ENCODE measurements around the gene RAX2.
A peak's percentile ranks its signal among the peaks of the same experiment; 100 is the strongest.
"Not testable (repeated sequence)": the region's sequence is repeated elsewhere in the genome, so short reads cannot be mapped to it uniquely, and the experiment has no call there.

RAX2 gene

DNA sequence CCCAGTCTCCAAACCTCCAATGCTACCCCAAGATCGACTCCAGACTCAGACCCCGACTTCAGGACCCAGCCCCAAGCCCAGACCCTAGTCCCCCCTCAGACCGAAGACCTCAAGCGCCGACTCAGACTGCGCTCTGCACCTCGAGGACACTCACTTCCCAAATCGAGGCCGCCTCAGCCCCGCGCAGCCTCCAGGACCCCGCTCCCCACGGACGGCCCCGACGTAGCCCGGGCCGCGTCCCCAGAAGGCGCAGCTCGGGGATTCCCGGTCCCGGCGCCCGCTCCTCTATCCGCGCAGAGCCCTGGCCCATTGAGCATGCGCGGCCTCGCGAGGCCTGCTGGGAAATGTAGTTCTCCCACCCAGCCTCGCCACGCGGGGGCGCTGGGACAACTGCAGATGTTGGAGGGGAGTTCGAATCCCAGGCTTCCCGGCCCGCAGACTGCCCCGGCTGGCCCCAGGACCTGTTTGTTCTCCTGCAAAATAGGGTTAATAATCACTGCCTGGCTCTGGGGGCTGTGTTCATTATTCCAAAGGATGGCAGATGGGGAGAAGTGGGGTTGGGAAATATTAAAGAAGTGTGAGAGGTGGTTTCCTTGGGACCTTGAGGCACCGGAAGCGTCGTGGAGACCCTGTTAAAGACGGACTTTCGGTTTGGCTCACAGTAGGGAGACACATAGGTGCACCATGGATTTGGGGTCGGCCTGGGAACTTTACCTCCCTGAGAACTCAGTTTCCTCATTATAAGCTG, 10.5 kb downstream of the RAX2 start, which contains the start of gene APBA3:
APBA3 (minus strand) TSS at position 311 of the 748 bp plus-strand sequence. CDS start 1,428 bp downstream, outside the sequence.
- no peak for FAIRE-seq
- DNase-seq (ENCODE audit: low spot score), result peak; percentile 76

DNA sequence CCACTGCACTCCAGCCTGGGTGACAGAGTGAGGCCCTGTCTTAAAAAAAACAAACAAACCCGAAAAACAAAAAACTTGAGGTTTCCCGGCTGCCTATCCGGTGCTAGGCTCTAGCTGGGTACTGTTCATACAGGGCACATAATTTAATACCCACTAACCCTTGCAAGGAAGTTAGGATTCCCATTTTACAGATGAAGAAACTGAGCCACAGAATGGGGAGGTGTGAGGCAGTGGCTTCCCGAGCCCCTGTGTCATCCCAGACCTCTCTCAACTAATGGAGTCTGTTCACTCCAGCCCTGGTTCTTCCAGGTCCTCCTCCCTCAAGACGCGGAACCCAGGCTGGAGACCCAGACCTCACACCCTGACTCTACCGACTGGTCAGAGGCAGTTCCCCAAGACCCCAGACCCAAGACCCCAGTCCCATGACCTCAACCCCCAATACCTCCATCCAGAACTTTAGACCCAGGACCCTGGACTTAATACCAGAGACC, 11.1 kb downstream of the RAX2 start:
- no peak for FAIRE-seq
- no peak for DNase-seq (ENCODE audit: low spot score)

DNA sequence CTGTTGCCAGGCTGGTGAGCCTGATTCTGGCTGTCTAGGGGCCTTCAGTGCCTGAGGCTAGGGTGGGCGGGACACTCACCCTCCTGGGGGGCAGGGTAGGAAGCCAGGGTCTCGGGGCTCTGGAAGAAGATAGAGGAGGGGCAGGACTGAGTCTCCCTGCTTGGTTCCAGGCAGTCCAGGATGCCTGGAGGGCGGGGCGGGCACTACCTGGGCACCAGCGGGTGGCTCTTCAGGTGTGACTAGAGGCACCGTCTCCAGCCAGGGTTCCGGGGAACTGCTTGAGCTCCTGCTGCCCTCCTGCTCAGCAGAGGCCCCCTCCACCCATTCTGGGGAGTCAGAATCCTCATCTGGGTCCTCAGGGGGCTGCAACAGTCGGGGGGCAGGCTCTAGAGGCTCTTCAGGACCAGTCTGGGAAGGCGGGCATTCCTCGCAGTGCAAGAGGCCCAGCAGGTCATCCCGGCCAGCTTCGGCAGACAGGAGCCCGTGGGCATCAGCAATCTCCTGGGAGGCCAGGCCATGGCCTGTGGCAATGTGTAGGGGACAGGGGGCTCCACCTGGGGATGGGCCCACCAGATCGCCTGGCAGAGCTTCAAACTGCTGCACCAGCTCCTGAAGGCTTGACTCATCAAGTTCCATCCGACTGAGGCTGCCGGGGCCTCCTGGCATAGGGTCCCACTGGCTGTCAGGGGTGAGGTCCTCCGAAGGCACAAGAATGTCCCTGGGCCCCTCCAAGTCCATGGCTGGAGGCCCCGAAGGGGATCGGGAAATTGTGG, 12.4 kb downstream of the RAX2 start:
- FAIRE-seq, result no peak
- no peak for DNase-seq (ENCODE audit: low spot score)

DNA sequence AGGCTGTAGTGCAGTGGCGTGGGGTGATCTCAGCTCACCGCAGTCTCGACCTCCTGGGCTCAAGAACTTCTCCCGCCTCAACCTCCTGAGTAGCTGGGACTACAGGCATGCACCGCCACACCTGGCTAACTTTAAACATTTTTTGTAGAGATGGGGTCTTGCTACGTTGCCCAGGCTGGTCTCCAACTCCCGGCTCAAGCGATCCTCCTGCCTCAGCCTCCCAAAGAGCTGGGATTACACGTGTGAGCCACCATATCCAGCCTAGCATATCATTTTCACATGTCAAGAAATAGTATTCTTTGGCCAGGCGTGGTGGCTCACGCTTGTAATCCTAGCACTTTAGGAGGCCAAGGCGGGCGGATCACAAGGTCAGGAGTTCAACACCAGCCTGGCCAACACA, 13.7 kb downstream of the RAX2 start:
- not testable (repeated sequence) for DNase-seq (ENCODE audit: low spot score); FAIRE-seq

DNA sequence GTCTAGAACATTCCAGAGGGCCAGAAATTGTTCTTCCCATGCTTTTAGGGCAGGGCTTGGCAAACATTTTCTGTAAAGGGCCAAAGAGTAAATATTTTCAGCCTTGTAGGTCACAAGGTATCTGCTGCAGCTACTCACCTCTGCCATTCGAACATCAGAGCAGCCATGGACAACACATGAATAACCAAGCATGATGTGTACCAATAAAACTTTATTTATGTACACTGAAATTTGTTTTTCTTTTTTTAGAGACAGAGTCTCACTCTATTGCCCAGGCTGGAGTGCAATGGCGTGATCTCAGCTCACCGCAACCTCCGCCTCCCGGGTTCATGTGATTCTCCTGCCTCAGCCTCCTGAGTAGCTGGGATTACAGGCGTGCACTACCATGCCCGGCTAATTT, 14.3 kb downstream of the RAX2 start:
- not testable (repeated sequence) for DNase-seq (ENCODE audit: low spot score); FAIRE-seq

DNA sequence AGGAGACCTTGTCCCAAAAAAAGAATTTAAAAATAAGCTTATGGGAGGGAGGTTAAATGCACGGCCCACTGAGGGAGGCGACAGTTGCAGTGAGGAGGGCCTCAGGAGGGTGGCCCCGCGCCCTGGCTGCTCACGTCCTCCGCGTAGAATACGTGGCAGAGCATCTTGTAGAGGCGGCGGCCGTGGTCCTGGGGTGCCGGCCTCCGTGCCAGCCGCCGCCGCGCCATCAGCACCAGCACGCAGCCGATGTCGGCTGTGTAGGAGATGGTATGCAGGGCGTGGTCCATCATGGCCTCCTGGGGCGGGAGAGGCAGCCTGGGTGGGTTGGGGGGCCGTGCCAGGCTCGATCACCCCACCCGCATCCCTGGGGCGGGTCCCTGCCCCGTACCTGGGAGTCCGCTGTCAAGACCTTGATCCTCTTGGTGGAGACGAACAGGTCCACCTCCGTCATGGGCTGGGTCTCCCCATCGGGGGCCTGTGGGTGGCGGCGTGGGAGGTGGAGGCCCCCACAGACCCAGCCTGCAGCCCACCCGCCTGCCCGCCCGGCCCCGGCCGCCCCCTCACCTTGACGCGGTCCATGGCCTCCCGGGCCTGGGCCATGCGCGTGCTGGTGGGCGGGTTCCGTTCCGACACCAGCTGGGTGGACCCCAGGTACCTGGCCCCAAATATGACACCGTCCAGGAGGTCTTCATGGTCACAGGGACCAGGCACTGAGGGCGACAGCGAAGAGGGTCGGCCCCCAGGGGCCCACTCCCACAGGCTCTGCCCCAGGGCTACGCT, 18.2 kb downstream of the RAX2 start:
- DNase-seq (ENCODE audit: low spot score), result no peak
- FAIRE-seq, result no peak

DNA sequence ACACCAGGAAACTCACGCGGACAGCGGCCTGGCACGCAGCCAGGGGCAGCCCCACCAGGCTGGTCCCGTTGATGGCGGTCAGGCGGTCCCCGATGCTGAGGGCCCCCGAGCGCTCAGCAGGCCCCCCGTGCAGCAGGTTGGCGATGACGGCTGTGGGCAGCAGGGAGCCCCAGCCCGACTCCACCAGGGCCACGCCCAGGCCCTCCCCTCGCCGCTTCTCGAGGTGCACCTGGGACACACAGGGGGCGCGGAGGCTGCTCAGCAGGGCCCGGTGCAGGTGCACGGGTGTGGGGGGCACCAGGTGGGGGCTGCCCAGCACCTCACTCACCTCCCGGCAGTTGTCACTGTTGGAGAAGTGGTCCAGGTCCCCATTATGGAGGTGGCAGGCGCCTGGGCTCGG, 19.5 kb downstream of the RAX2 start:
- FAIRE-seq (no peak), DNase-seq (ENCODE audit: low spot score) (no peak)

DNA sequence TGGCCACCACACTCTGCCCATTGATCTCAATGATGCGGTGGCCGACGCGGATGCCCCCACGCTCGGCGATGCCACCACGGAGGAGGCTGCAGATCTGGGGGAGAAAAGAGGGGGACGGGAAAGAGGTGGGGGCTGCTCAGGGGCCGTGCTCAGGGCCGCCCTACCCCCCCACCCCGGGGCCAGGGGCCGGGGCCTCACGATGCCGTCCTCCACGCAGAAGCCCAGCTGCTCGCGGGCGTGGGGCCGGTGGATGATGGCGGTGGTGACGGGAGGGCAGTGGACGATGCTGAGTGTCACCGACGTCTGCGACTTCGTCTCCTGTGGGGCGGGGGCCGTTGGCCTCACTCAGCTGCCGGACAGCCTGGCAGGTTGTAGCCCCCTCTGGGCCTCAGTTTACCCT, 20.8 kb downstream of the RAX2 start:
- no peak for DNase-seq (ENCODE audit: low spot score)
- FAIRE-seq, result no peak

DNA sequence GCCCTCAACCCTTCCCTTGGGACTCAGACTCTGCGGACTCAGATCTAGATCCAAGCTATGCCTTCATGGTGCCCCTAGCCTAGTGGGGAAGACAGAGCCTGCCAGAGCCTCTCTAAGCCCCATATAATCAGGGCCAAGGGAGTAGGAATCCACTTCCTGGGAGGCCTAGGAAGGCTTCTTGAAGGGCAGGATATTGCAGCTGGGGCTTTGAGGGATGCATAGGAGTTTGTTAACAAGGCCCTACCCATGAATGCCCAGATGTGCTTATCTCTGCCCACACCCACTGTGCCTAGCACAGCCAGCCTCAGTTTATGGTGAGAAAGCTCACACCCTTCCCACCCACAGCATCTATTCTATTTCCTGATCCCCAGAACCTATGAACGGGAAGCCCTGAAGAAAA, 21.8 kb downstream of the RAX2 start:
- FAIRE-seq (no peak), DNase-seq (ENCODE audit: low spot score) (no peak)

DNA sequence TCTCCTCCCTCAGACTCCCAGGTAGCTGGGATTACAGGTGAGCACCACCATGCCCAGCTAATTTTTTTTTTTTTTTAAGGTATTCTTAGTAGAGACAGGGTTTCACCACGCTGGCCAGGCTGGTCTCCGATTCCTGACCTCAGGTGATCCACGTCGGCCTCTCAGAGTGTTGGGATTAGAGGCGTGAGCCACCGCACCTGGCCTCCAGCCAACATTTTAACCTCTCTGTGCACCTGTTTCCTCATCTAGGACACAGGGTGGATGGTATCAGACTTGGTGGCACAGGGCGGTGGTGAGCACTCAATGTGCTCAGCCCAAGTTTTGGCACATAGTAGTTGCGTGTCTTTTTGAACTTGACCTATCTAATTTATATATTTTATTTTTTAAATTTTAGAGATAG, 23.1 kb downstream of the RAX2 start:
- DNase-seq (ENCODE audit: low spot score), result no peak
- FAIRE-seq, result no peak

DNA sequence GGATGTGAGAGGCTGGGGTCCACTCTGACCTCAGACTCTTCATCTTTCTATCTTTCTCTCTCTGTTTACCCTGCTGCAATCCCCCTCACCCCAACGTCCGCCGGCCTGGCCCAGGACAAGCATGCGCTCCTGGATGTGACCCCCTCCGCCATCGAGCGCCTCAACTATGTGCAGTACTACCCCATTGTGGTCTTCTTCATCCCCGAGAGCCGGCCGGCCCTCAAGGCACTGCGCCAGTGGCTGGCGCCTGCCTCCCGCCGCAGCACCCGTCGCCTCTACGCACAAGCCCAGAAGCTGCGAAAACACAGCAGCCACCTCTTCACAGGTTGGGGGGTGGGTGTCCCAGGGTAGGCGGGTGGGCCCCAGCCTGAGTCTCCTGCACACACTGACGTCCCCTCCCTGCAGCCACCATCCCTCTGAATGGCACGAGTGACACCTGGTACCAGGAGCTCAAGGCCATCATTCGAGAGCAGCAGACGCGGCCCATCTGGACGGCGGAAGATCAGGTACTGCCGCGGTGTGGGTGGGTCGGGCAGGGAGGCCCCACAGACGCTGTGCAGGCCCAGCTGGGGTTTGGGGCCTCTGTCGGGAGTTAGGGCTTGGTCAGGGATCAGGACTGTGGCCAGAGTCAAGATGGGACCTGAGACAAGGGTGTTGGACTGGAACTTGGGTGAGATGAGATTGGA, 25.5 kb downstream of the RAX2 start:
- DNase-seq (ENCODE audit: low spot score) (no peak), FAIRE-seq (no peak)

DNA sequence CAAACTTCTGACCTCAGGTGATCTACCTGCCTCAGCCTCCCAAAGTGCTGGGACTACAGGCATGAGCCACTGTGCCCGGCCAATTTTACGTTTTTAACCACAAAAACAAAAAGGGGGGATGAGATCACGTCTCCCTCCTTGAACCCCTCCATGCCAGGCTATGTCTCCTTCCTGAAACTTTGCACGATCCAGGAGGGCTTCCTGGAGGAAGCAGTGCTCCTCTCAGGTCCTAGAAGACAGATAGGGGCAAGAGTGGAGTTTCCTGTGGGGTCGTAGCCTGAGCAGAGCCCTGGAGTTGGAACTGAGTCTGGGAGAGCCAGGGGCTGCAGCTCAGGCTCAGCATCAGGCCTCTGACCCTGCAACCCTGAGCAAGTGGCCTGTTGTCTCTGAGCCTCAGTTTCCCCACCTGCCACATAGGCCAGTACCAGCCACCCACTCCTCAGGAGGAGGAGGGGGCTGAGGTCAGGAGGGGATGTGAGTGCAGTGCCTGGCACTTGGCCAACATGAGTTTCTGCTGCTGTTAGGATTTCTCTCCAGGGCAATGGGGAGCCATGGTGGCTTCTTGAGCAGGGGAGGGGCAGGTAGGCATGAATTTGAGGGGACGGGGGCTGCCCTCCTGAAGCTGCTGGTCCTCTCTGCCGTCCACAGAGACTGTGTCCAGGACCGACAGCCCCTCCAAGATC, 26.5 kb downstream of the RAX2 start:
- FAIRE-seq (no peak), DNase-seq (ENCODE audit: low spot score) (no peak)

DNA sequence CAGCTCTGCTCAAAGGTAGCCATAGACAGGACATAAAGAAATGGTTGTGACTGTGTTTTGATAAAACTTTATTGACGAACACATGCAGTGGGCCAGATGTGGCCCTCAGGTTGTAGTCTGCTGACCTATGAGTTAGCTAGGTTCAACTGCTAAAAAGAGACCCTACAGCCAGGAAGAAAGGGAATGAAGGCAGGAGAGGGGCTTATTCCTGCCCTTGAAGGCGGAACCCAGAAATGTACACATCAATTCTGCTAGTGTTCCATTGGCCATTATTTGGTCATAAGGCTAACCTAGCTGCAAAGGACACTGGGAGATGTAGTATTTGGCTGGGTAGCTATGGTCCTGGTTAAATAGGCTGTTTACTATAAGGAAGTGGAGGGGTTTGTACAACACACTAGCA, 28.5 kb downstream of the RAX2 start:
- DNase-seq (ENCODE audit: low spot score) (no peak), FAIRE-seq (no peak)

DNA sequence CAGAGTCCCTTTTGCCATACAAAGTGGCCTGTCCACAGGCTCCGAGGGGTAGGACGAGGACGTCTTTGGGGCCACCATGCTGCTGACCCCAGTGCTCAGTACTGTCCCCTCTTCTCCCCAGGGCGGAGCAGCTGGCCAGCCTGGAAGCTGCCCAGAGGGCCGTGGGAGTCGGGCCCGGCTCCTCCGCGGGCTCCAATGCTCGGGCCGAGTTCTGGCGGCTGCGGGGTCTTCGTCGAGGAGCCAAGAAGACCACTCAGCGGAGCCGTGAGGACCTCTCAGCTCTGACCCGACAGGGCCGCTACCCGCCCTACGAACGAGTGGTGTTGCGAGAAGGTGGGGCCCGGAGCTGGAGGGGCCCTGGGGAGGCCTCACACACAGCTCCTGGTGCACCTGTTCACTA, 31.6 kb downstream of the RAX2 start:
- DNase-seq (ENCODE audit: low spot score) (no peak), FAIRE-seq (no peak)

DNA sequence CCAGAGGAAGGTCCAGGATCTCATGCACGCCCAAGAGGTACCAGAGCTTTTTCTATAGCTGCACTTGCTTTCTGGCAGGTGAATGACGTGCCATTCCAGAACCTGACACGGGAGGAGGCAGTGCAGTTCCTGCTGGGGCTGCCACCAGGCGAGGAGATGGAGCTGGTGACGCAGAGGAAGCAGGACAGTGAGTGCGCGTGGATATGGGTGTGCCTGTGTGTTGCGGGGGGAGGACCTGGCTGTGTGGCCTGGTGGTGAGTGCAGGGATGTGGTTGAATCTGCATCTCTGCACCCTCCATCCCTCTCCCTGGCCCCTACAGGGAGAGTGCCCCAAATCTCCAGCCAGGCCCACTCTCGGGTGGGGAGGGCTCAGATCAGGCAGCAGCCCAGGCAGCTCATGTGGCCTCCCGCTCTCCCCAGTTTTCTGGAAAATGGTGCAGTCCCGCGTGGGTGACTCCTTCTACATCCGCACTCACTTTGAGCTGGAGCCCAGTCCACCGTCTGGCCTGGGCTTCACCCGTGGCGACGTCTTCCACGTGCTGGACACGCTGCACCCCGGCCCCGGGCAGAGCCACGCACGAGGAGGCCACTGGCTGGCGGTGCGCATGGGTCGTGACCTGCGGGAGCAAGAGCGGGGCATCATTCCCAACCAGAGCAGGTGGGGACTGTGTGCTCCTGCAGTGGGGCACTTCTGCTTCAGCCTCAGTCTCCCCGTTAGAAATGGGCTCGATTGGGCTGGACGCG, 33.4 kb downstream of the RAX2 start:
- no peak for FAIRE-seq
- no peak for DNase-seq (ENCODE audit: low spot score)

DNA sequence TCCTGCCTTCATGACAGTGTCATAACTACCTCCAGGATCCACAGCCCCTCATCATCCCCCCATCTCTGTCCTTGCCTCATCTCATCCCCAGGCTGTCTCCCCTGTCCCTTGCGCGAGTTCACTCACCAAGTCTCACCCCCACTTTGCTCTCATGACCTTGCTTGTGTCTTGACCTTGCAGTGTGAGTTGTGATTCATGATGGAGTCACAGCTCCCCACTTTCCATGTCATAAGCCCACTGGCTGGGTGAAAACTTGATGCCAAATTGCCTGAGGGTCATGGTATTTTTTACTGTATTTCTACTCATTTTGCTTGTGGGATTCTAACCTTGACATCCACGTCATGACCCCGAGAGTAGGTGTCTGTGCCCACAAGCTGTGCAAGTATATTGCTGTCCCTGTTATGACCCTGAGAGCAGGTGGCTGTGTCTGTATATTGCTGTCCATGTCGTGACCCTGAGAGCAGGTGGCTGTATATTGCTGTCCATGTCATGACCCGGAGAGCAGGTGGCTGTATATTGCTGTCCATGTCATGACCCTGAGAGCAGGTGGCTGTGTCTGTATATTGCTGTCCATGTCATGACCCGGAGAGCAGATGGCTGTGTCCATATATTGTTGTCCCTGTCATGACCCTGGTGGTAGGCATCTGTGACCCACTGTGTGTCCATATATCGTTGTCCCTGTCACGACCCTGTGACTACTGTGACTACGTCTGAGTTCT, 34.4 kb downstream of the RAX2 start:
- FAIRE-seq (no peak), DNase-seq (ENCODE audit: low spot score) (no peak)

DNA sequence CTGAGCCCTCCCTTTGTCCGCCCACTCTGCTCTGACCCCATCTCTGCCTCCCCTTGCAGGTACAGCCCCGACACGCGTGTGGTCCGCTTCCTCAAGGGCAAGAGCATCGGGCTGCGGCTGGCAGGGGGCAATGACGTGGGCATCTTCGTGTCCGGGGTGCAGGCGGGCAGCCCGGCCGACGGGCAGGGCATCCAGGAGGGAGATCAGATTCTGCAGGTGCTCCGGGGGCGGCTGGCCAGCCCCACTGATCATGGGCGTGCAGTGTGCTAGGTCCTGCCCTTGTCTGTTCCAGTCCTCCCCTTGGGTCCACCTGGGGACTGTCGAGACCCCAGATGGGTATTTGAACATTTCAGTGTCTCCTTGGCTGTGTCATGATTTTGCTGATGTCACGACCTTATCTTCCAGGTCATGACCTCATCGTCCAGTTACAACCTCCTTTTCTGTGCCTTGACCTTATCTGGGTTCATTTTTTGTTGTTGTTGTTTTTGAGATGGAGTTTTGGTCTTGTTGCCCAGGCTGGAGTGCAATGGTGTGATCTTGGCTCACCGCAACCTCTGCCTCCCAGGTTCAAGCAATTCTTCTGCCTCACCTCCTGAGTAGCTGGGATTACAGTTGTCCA, 35.8 kb downstream of the RAX2 start:
- FAIRE-seq, result no peak
- no peak for DNase-seq (ENCODE audit: low spot score)

DNA sequence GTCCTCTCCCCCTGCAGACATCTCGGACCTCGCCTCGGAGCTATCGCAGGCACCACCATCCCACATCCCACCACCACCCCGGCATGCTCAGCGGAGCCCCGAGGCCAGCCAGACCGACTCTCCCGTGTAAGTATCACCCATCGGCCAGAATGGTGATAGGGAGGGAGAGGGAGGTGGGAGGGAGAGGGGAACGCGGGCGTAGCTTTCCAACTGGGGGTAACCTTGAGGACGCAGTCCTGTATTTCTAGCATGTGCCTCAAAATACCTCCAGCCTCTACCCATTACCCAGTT, 37.8 kb downstream of the RAX2 start:
- DNase-seq (ENCODE audit: low spot score) (no peak), FAIRE-seq (no peak)
